CD4-positive, alpha-beta memory T cell (primary cell): ENCODE data around the gene TBRG4. TPM values are rescaled to one million over a fixed set of nuclear protein-coding genes. Genes with fewer than 3 reads are reported as not detected.

ENCODE experiments used
- CTCF ChIA-PET: fragments of 350-600 bp; sonication (Branson Sonifier 250); formaldehyde crosslinking; loops from one replicate; lab custom pipeline; 2021; ENCODE audit warnings: inconsistent platforms; ENCODE audit not compliant: partially characterized antibody; lab: Charles Lee
- POLR2A ChIA-PET: fragments of 350-600 bp; sonication (Branson Sonifier 250); formaldehyde crosslinking; loops from one replicate; lab custom pipeline; 2021; ENCODE audit not compliant: partially characterized antibody; lab: Charles Lee
- DNase-seq, 5 donors: peaks; one replicate each; pipeline versions ENCODE4 v3.0.0 to v3.0.0-alpha.2; 2020 to 2022; ENCODE audit warnings: mixed read lengths in 1 of 5
- H3K27ac ChIP-seq: one replicate; pipeline ENCODE4 v1.7.0; 2013; ENCODE audit warnings: low read depth, low read length
- H3K27me3 ChIP-seq: 2 replicates; pipeline ENCODE4 v1.7.0; 2013; ENCODE audit warnings: mild to moderate bottlenecking, low read length, moderate library complexity; ENCODE audit not compliant: insufficient read depth
- H3K36me3 ChIP-seq: 2 replicates; pipeline ENCODE4 v1.7.0; 2013; ENCODE audit warnings: mild to moderate bottlenecking, low read length, moderate library complexity; ENCODE audit not compliant: insufficient read depth
- H3K4me1 ChIP-seq: 2 replicates; pipeline ENCODE4 v1.7.0; 2013; ENCODE audit warnings: mild to moderate bottlenecking, low read length, moderate library complexity; ENCODE audit not compliant: insufficient read depth
- H3K4me3 ChIP-seq, 2 donors: one replicate each; pipeline ENCODE4 v1.7.0; 2013; ENCODE audit warnings: low read length in 2 of 2, mild to moderate bottlenecking in 1 of 2
- H3K9me3 ChIP-seq, 2 donors: one replicate each; pipeline ENCODE4 v1.7.0; 2013; ENCODE audit warnings: low read length in 2 of 2, control low read depth in 1 of 2; ENCODE audit not compliant: control insufficient read depth in 1 of 2
- H3K27ac Mint-ChIP-seq, 7 donors: one replicate each; pipeline ENCODE4 v1.8.0; 2020 to 2021; ENCODE audit warnings: mixed read lengths in 7 of 7, mild to moderate bottlenecking in 6 of 7, inconsistent platforms in 3 of 7, moderate library complexity in 3 of 7
- H3K27me3 Mint-ChIP-seq, 2 donors: one replicate each; pipeline ENCODE4 v1.8.0; 2020 to 2021; ENCODE audit warnings: mixed read lengths in 2 of 2
- H3K36me3 Mint-ChIP-seq, 2 donors: one replicate each; pipeline ENCODE4 v1.8.0; 2020 to 2021; ENCODE audit warnings: mixed read lengths in 2 of 2, inconsistent platforms in 1 of 2, mild to moderate bottlenecking in 1 of 2
- H3K4me1 Mint-ChIP-seq, 4 donors: one replicate each; pipeline ENCODE4 v1.8.0; 2020 to 2021; ENCODE audit warnings: mixed read lengths in 4 of 4, mild to moderate bottlenecking in 1 of 4
- H3K4me3 Mint-ChIP-seq, 8 donors: one replicate each; pipeline ENCODE4 v1.8.0; 2020 to 2021; ENCODE audit warnings: mixed read lengths in 8 of 8, mild to moderate bottlenecking in 7 of 8, moderate library complexity in 6 of 8, inconsistent platforms in 3 of 8
- H3K9me3 Mint-ChIP-seq, 8 donors: one replicate each; pipeline ENCODE4 v1.8.0; 2020 to 2021; ENCODE audit warnings: mixed read lengths in 8 of 8, mild to moderate bottlenecking in 5 of 8, inconsistent platforms in 3 of 8, moderate library complexity in 1 of 8
- intact Hi-C: fragments of 100-400 bp; cut with micrococcal nuclease; formaldehyde crosslinking; loops from one replicate; pipeline ENCODE4 v1.15.1; 2023
- polyA plus RNA-seq, 2 donors: library from polyadenylated mRNA; unstranded; fragments of 300-500 nt; fragmentation: Illumina TruSeq; gene quantifications; one replicate each; pipeline ENCODE4 v1.2.3, GENCODE V29; 2021
- total RNA-seq, 2 experiments: library from RNA; stranded (reverse); gene quantifications; one replicate each; pipeline ENCODE4 v1.2.3, GENCODE V29; 2021

TBRG4 gene
- total and polyA plus RNA-seq, 4 experiments from 2014 or later = 48.5 to 129 (median 84.3) TPM

GRCh38 chr7:45125193-45125904 is 13.9 kb upstream of the TBRG4 start:
- Histone ChIP-seq H3K4me1 (peaks cover 26% of the 10 kb centered on the region), H3K27ac (no peak overlapping the region), H3K4me3 (no peak overlapping the region), H3K36me3 (no peaks in the 10 kb centered on the region), H3K27me3 (no peaks in the 10 kb centered on the region), H3K9me3 (no peaks in the 10 kb centered on the region)
- Mint-ChIP-seq H3K27ac (peak overlapping the region in 2 of 7 donors; percentile 50 to 70), H3K9me3 (peaks cover 0 to 4% (median 0%) of the 10 kb centered on the region in 8 donors), H3K4me3 (no peak overlapping the region), H3K27me3 (no peaks in the 10 kb centered on the region), H3K36me3 (no peaks in the 10 kb centered on the region), H3K4me1 (peaks cover 14 to 27% (median 18%) of the 10 kb centered on the region in 4 donors)
- ChIA-PET CTCF (interaction anchor here (4.6 kb wide), 1 partner anchor 10 kb away, joined by 19 read pairs; no protein-coding TSS in a partner anchor), POLR2A (interaction anchor here (1.1 to 4.2 kb wide), 2 partner anchors 8 to 14 kb away, joined by 3 to 32 read pairs; partner anchors contain the start of gene TBRG4)
- intact Hi-C loops = no loop called here
- DNase-seq = no peak

DNA sequence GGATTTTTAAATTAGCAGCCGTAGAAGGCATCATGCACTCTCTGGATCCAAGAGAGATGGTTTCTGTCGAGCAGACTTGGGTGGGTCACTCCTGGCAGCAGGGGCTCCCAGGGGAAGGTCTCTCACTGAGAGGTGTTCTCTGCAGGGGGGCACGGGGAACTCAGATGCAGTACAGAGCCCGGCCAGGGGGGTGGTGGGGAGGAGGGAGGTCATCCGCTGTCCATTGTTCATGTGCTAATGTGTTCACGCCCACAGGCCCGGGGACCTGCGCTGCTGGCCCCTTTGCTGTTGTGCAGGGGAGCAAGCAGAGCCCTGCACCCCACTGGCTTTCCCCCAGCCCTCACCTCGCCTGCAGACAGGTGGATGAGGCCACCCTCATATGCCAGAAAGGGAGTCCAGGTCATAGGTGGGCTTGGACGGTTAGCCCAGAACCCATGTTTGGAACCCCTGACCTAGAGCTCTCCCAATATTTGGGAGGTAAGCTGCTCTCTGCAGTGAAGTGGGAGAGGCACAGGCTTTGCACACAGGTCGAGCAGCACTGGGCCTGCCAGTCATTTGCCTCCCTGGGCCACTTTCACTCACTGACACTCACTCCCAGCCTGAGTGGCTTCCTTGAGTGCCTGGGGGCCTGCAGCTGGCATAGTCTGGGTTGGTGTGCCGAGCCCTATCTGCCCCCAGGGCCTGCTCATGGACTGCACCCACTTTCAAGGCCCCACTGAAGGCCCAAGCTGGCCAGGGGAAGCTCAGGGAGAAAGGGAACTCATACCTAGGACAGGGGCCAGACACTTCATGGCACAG is 12.6 kb upstream of the TBRG4 start:
- intact Hi-C loops = no loop called here

GRCh38 chr7:45122975-45123860 is 11.7 kb upstream of the TBRG4 start:
- peaks cover 0 to 4% (median 0%) of the 10 kb centered on the region in 8 donors for H3K9me3 Mint-ChIP-seq
- H3K36me3 ChIP-seq = no peaks in the 10 kb centered on the region
- peaks cover 14 to 27% (median 18%) of the 10 kb centered on the region in 4 donors for H3K4me1 Mint-ChIP-seq
- H3K4me3 ChIP-seq = peak overlapping the region; percentile 9 to 19
- H3K27me3 ChIP-seq = no peaks in the 10 kb centered on the region
- ChIA-PET POLR2A (interaction anchor here (1.0 to 4.2 kb wide), 5 partner anchors 12 to 517 kb away, joined by 3 to 32 read pairs (median 4); partner anchors contain the start of genes OGDH, PURB and TBRG4), CTCF (interaction anchor here (0.6 to 4.6 kb wide), 4 partner anchors 12 to 266 kb away, joined by 3 to 19 read pairs (median 3); no protein-coding TSS in a partner anchor)
- H3K4me3 Mint-ChIP-seq = peak overlapping the region in 7 of 8 donors; percentile 60 to 87 (median 77)
- peaks cover 26% of the 10 kb centered on the region for H3K4me1 ChIP-seq
- H3K9me3 ChIP-seq = no peaks in the 10 kb centered on the region
- no peaks in the 10 kb centered on the region for H3K27me3 Mint-ChIP-seq
- peak overlapping the region; percentile 40 to 94 (median 87) for H3K27ac Mint-ChIP-seq
- peak in 2 of 5 donors; percentile 15 to 23 for DNase-seq
- intact Hi-C loops = no loop called here
- no peaks in the 10 kb centered on the region for H3K36me3 Mint-ChIP-seq
- peak overlapping the region; percentile 29 for H3K27ac ChIP-seq

More for the DNA sequence above, 12.6 kb upstream of the TBRG4 start:
- H3K4me1 ChIP-seq = peaks cover 26% of the 10 kb centered on the region
- H3K36me3 ChIP-seq = no peaks in the 10 kb centered on the region
- H3K9me3 ChIP-seq = no peaks in the 10 kb centered on the region
- H3K4me3 ChIP-seq = no peak overlapping the region
- Mint-ChIP-seq H3K9me3 (peaks cover 0 to 4% (median 0%) of the 10 kb centered on the region in 8 donors), H3K27me3 (no peaks in the 10 kb centered on the region), H3K4me3 (peak overlapping the region in 2 of 8 donors; percentile 84 to 86), H3K36me3 (no peaks in the 10 kb centered on the region), H3K27ac (peak overlapping the region in 6 of 7 donors; percentile 29 to 94 (median 90)), H3K4me1 (peaks cover 14 to 27% (median 18%) of the 10 kb centered on the region in 4 donors)
- no peaks in the 10 kb centered on the region for H3K27me3 ChIP-seq
- POLR2A ChIA-PET = interaction anchor here (1.0 to 4.2 kb wide), 4 partner anchors 11 to 518 kb away, joined by 3 to 32 read pairs (median 4); partner anchors contain the start of genes OGDH, PURB and TBRG4
- peak overlapping the region; percentile 29 for H3K27ac ChIP-seq
- DNase-seq = no peak
- CTCF ChIA-PET = interaction anchor here (0.8 to 4.6 kb wide), 4 partner anchors 11 to 267 kb away, joined by 3 to 19 read pairs (median 3); no protein-coding TSS in a partner anchor

GRCh38 chr7:45119550-45119949 is 8.1 kb upstream of the TBRG4 start:
- H3K9me3 Mint-ChIP-seq = peaks cover 0 to 4% (median 0%) of the 10 kb centered on the region in 8 donors
- peak overlapping the region in 1 of 7 donors; percentile 17 for H3K27ac Mint-ChIP-seq
- intact Hi-C loops = no loop called here
- Histone ChIP-seq H3K4me1 (peaks cover 26% of the 10 kb centered on the region), H3K27ac (no peak overlapping the region), H3K9me3 (no peaks in the 10 kb centered on the region), H3K36me3 (no peaks in the 10 kb centered on the region), H3K4me3 (no peak overlapping the region), H3K27me3 (no peaks in the 10 kb centered on the region)
- H3K4me1 Mint-ChIP-seq = peaks cover 14 to 27% (median 15%) of the 10 kb centered on the region in 4 donors
- POLR2A ChIA-PET = no interaction called here
- no peak overlapping the region for H3K4me3 Mint-ChIP-seq
- H3K36me3 Mint-ChIP-seq = no peaks in the 10 kb centered on the region
- CTCF ChIA-PET = no interaction called here
- peaks cover 0 to 4% of the 10 kb centered on the region in 2 donors for H3K27me3 Mint-ChIP-seq
- no peak for DNase-seq

- ChIA-PET POLR2A (no interaction called here), CTCF (no interaction called here)
- intact Hi-C loops = no loop called here
- peaks cover 3 to 4% of the 10 kb centered on the region in 2 donors for H3K27me3 Mint-ChIP-seq
- H3K4me3 Mint-ChIP-seq = no peak overlapping the region
- Histone ChIP-seq H3K9me3 (no peaks in the 10 kb centered on the region), H3K27ac (no peak overlapping the region), H3K27me3 (no peaks in the 10 kb centered on the region), H3K4me1 (peaks cover 20% of the 10 kb centered on the region), H3K36me3 (no peaks in the 10 kb centered on the region), H3K4me3 (no peak overlapping the region)
- H3K4me1 Mint-ChIP-seq = peaks cover 14 to 25% (median 15%) of the 10 kb centered on the region in 4 donors
- no peaks in the 10 kb centered on the region for H3K36me3 Mint-ChIP-seq
- no peak overlapping the region for H3K27ac Mint-ChIP-seq
- DNase-seq = no peak
- peaks cover 0 to 4% (median 0%) of the 10 kb centered on the region in 8 donors for H3K9me3 Mint-ChIP-seq
Observed at GRCh38 chr7:45118889-45119331, 7.4 kb upstream of the TBRG4 start.

DNA sequence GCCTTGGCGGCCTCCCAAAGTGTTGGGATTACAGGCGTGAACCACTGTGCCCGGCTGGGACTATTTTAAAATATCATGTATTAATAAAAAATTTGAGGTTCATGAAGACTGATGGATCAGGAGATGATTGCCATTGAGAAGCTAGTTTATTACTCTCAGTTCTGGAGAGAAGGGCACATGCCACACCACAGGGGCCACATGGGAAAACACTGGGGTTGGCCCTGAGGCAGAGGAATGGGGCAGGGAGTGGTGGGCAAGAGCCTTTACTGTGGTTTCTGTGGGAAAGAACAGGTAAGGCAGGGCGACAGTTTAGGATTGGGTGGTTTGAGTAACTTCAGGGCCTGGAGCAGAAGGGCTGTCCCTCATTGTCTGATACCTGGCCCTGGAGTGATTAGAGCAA is 6.8 kb upstream of the TBRG4 start:
- Histone ChIP-seq H3K9me3 (no peaks in the 10 kb centered on the region), H3K4me1 (peaks cover 14% of the 10 kb centered on the region), H3K27ac (no peak overlapping the region), H3K4me3 (no peak overlapping the region), H3K27me3 (no peaks in the 10 kb centered on the region), H3K36me3 (no peaks in the 10 kb centered on the region)
- Mint-ChIP-seq H3K4me1 (peaks cover 8 to 19% (median 11%) of the 10 kb centered on the region in 4 donors), H3K36me3 (no peaks in the 10 kb centered on the region), H3K27ac (peak overlapping the region in 1 of 7 donors; percentile 60), H3K4me3 (no peak overlapping the region), H3K9me3 (peaks cover 0 to 4% (median 0%) of the 10 kb centered on the region in 8 donors), H3K27me3 (peaks cover 3 to 4% of the 10 kb centered on the region in 2 donors)
- ChIA-PET CTCF (interaction anchor here (1.1 kb wide), 1 partner anchor 272 kb away, joined by 3 read pairs; no protein-coding TSS in a partner anchor), POLR2A (interaction anchor here (0.6 kb wide), 1 partner anchor 7 kb away, joined by 3 read pairs; no protein-coding TSS in a partner anchor)
- intact Hi-C loops = no loop called here
- DNase-seq = no peak
